Measurements from ENCODE around the gene SH3RF2. TPM values are rescaled to one million over a fixed set of nuclear protein-coding genes. Genes with fewer than 3 reads are reported as not detected.
"Not testable (repeated sequence)": the region's sequence is repeated elsewhere in the genome, so short reads cannot be mapped to it uniquely, and the experiment has no call there.

The SH3RF2 gene
- total RNA-seq, 1 donor: 2.2 TPM

DNA sequence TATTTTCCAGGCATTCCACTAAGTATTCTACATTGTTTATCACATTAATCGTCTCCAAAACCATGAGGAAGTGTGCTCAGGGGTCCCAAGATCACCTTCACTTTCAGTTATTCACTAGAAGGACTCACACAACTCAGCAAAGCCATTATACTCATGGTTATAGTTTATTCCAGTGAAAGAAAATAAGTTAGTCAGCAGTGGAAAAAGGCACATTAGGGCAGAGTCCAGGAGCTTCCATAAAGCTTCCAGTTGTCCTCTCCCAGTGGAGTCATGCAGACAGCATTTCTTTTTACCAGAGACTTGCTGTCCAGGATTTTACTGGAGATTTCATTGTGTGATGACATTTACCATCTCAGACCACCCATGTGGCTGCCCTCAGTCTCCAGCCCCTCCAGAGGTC lies 51.5 kb downstream of the SH3RF2 start:
- no peak for DNase-seq (ENCODE audit: low read depth)
- TF ChIP-seq, protein P1, sequence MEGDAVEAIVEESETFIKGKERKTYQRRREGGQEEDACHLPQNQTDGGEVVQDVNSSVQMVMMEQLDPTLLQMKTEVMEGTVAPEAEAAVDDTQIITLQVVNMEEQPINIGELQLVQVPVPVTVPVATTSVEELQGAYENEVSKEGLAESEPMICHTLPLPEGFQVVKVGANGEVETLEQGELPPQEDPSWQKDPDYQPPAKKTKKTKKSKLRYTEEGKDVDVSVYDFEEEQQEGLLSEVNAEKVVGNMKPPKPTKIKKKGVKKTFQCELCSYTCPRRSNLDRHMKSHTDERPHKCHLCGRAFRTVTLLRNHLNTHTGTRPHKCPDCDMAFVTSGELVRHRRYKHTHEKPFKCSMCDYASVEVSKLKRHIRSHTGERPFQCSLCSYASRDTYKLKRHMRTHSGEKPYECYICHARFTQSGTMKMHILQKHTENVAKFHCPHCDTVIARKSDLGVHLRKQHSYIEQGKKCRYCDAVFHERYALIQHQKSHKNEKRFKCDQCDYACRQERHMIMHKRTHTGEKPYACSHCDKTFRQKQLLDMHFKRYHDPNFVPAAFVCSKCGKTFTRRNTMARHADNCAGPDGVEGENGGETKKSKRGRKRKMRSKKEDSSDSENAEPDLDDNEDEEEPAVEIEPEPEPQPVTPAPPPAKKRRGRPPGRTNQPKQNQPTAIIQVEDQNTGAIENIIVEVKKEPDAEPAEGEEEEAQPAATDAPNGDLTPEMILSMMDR (IDR thresholded peaks at IDR 0.05; ENCODE audit: insufficient read depth, low read depth, low read length): no peak
- no peak overlapping the region for H3K4me3 ChIP-seq (ENCODE audit: low read depth, low read length)

DNA sequence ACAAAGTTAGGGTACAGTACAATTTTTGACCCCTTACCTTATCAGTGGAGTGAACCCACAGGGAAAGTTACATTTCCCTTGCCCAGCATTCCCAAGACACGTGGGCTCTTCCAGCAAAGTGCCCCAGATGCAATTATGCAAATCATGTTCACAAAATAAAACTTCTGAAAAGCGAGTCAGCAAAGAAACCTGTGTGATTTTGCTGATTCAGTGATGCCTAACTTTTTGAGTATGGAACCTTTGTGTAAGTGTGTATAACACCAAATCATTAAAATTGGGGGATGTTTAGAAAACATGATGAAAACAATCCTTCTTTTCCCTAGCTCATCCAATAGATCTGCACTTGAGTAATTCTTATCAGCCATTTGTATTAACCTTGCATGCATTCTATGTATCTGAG lies 52.6 kb downstream of the SH3RF2 start:
- TF ChIP-seq, protein P1 (IDR thresholded peaks at IDR 0.05; ENCODE audit: insufficient read depth, low read depth, low read length): no peak
- no peak overlapping the region for H3K4me3 ChIP-seq (ENCODE audit: low read depth, low read length)
- DNase-seq (ENCODE audit: low read depth): no peak

DNA sequence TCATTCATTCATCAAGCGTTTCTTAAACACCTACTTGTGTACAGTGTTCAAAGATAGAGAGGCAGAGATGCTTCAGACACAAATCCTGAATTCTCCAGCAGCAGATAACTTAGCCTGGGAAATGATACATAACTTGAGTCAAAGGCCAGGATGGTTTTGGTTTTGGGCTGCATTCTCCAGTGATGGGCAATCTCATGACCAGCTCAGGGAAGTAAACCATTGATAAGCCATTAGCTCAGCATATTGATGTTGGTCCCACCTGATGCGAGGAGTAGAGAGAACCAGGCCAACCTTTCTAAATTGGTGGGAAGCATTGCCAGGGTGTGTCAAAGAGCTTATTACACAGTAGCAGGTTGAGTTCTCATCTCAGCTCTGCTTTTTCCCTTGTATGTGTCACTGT lies 53.0 kb downstream of the SH3RF2 start:
- TF ChIP-seq, protein P1 (IDR thresholded peaks at IDR 0.05; ENCODE audit: insufficient read depth, low read depth, low read length): no peak
- H3K4me3 ChIP-seq (ENCODE audit: low read depth, low read length): no peak overlapping the region
- DNase-seq (ENCODE audit: low read depth): no peak

DNA sequence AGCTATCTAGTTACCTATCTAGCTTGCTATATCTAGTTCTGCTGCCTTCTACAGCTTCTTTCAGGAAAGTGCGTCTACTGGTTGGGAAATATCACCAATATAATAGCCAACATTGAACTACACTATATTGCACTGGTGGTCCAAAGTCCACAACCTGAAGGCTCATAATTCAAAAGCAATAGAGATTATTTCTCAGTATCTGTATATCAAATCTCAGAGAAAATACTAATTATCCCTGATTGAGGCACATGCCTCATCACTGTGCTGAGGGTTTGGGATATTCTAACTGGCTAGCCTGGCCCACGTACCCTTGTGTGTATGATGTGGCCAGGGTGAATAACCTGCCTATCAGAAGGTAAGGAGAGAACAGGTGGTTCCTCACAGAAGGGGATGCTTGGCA lies 53.8 kb downstream of the SH3RF2 start:
- TF ChIP-seq, protein P1 (IDR thresholded peaks at IDR 0.05; ENCODE audit: insufficient read depth, low read depth, low read length): no peak
- H3K4me3 ChIP-seq (ENCODE audit: low read depth, low read length): no peak overlapping the region
- no peak for DNase-seq (ENCODE audit: low read depth)

DNA sequence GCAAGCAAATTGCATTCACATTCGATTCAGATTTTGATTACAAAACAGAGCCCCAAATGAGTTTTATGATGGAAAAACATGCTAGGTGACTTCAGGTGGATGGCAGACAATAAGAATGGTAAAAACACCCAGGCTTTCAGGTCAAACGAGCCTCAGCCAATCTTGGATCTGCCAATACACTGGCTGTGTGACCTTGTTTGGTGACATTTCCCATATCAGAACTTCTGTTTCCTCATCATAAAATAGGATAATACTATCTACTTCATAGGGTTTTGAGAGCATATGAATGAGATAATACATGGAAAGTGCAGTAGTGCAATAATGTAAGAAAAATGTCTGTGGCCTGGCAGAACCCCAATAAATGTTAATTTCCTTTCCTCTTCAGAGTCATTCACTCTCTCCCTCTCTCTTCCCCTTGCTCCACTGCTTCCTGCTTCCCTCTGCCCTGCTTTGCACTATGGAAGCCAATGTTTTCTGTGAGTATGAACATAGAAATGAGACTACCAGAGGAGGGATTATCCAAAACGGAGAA lies 54.7 kb downstream of the SH3RF2 start:
- TF ChIP-seq, protein P1 (IDR thresholded peaks at IDR 0.05; ENCODE audit: insufficient read depth, low read depth, low read length): no peak
- no peak for DNase-seq (ENCODE audit: low read depth)
- H3K4me3 ChIP-seq (ENCODE audit: low read depth, low read length): no peak overlapping the region

DNA sequence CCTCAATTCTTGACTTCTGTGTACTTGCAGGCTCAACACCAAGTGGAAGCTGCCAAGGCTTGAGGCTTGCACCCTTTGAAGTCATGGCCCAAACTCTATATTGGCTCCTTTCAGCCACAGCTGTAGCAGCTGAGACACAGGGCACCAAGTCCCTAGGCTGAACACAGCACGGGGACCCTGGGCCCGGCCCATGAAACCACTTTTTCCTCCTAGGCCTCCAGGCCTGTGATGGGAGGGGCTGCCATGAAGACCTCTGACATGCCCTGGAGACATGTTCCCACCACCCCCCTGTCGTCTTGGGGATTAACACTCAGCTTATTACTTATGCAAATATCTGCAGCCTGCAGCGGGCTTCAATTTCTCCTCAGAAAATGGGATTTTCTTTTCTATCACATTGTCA lies 57.2 kb downstream of the SH3RF2 start:
- DNase-seq (ENCODE audit: low read depth); H3K4me3 ChIP-seq (ENCODE audit: low read depth, low read length): not testable (repeated sequence)

DNA sequence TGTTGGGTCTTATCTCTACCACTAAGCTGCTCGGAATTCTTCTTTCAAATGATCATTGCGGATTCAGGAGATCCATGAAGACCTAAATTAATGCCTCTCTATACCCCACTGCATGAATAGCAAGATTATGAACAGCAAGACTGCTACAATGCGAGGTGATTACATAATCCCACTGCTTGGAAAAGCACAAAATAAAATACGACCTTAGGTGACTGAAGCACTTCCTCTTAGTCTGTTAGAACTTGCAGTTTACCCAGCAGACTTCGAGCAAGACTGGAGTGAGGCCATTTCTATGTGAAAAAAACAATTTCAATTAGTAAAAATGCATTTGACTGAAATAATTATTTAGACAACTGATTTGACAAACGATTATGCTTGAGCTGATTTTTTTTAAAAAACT lies 59.8 kb downstream of the SH3RF2 start:
- no peak for DNase-seq (ENCODE audit: low read depth)
- TF ChIP-seq, protein P1 (IDR thresholded peaks at IDR 0.05; ENCODE audit: insufficient read depth, low read depth, low read length): no peak
- H3K4me3 ChIP-seq (ENCODE audit: low read depth, low read length): no peak overlapping the region
